Coronary artery (tissue), 2 donors: ENCODE data around the gene PRIMPOL.

Experiments
- DNase-seq: peaks from one replicate; pipeline ENCODE4 v3.0.0-alpha.2; 2017; ENCODE audit warnings: low spot score
- H3K27ac ChIP-seq, 2 donors: fragments of 200-600 bp; sonication (generic); one replicate each; pipeline ENCODE4 v1.5.1; 2016 to 2019
- H3K4me3 ChIP-seq: fragments of 200-600 bp; sonication (generic); 2 replicates; pipeline ENCODE4 v1.5.1; 2016; ENCODE audit warnings: mild to moderate bottlenecking, moderate library complexity
- TF ChIP-seq, protein P1 (sequence below): fragments of 200-600 bp; sonication (generic); IDR thresholded peaks from one replicate; pipeline ENCODE4 v1.5.1; 2019; ENCODE audit warnings: antibody characterized with exemption

PRIMPOL gene

DNA sequence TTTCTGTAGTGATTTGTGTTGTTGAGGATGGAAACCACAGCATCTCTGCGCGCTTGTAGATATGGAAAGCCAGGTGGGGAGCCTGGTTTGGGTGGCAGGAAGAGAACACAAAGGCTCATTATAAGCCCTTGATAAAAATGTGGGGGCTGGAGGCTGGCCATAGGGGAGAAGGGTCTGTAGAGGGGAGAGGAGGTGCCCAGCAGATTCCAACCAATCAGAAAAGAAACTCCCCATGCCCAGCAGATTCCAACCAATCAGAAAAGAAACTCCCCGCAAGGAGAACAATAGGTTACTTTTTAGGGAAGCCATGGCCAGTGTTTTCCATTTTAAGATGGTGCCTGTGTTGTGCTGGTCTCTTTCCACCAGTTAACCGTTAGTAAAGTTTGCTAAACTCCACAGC is 94.1 kb downstream of the PRIMPOL start:
- Histone ChIP-seq H3K27ac (no peak overlapping the region), H3K4me3 (no peak overlapping the region)
- TF ChIP-seq, protein P1, sequence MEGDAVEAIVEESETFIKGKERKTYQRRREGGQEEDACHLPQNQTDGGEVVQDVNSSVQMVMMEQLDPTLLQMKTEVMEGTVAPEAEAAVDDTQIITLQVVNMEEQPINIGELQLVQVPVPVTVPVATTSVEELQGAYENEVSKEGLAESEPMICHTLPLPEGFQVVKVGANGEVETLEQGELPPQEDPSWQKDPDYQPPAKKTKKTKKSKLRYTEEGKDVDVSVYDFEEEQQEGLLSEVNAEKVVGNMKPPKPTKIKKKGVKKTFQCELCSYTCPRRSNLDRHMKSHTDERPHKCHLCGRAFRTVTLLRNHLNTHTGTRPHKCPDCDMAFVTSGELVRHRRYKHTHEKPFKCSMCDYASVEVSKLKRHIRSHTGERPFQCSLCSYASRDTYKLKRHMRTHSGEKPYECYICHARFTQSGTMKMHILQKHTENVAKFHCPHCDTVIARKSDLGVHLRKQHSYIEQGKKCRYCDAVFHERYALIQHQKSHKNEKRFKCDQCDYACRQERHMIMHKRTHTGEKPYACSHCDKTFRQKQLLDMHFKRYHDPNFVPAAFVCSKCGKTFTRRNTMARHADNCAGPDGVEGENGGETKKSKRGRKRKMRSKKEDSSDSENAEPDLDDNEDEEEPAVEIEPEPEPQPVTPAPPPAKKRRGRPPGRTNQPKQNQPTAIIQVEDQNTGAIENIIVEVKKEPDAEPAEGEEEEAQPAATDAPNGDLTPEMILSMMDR, result no peak
- DNase-seq, result no peak

DNA sequence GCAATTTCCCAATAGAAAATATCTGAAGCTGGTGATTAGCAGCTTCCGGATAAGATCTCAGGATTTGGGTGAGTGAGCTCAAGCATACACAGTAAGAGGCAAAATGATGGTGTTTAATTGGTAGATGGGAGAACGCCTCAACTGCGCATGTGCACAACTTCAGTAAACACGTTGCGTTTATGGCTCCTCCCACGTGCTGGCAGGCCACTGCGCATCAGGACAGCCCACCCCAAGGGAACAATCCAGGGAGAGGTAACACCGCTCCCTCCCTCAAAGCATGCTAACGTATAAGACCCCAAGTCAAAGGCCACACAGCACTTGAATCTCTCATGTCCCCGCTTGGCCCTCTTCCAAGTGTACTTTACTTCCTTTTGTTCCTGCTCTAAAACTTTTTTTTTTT is 94.7 kb downstream of the PRIMPOL start:
- TF ChIP-seq, protein P1, result no peak
- DNase-seq, result no peak
- Histone ChIP-seq H3K27ac (no peak overlapping the region), H3K4me3 (no peak overlapping the region)
